Erythroblast (primary cell): ENCODE data around the gene GRIK5.

ENCODE experiments used
- GATA1 ChIP-seq: IDR thresholded peaks from 2 replicates; pipeline ENCODE4 v1.6.1; 2011; ENCODE audit warnings: low read depth, mild to moderate bottlenecking, control low read depth, low read length, moderate library complexity
- POLR2A ChIP-seq: IDR thresholded peaks from 2 replicates; pipeline ENCODE4 v1.6.1; 2011; ENCODE audit warnings: mild to moderate bottlenecking, low read length

- TF ChIP-seq POLR2A, result no peak
- TF ChIP-seq GATA1, result no peak
These were observed 39.9 kb upstream of the GRIK5 start for GRCh38 chr19:42109896-42110295.
